Measurements from ENCODE around the gene DNPH1. TPM values are rescaled to one million over a fixed set of nuclear protein-coding genes. Genes with fewer than 3 reads are reported as not detected.

The DNPH1 gene
- total and polyA plus RNA-seq, 9 of the 15 experiments (the other 6 are each of a cell fraction or from before 2014, with no cell fraction given): 7.3 to 300 (median 68.7) TPM

DNA sequence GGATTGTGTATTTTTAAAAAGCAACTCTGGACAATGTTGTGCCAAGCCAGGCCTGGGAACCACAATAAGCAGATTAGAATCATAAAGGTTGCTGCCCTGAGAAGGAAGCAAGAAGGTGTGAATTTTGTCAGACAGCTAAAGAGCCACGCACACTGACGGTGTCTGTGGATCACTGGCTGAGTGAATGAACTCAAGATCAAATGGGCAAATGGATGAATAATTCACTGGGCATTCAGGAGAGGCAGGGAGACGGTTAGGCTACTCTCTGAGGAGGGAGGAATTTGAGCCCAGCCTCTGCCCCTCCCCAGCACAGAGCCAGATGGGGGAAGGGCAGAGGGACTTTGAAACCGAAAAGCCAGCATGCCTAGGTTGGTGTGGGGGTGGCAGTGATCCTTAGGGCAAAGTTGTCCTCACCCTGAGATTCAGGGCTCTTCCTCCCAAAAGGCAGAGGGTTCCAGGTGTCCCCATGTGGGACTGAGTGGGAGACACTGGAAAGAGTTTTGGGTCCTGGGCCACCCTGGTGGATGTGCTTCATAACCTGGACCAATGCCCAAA, 49.3 kb upstream of the DNPH1 start (continued):
- TF ChIP-seq, protein P1, sequence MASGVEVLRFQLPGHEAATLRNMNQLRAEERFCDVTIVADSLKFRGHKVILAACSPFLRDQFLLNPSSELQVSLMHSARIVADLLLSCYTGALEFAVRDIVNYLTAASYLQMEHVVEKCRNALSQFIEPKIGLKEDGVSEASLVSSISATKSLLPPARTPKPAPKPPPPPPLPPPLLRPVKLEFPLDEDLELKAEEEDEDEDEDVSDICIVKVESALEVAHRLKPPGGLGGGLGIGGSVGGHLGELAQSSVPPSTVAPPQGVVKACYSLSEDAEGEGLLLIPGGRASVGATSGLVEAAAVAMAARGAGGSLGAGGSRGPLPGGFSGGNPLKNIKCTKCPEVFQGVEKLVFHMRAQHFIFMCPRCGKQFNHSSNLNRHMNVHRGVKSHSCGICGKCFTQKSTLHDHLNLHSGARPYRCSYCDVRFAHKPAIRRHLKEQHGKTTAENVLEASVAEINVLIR (CRISPR knock-in tag; IDR thresholded peaks at IDR 0.05): no peak
- no peak for TF ChIP-seq ZNF239 (CRISPR knock-in tag; IDR thresholded peaks at IDR 0.05)
- no peak for TF ChIP-seq TSC22D4 (tag; IDR thresholded peaks at IDR 0.05)

- Histone ChIP-seq H3K4me1 (replicated peaks in 1 of 2; ENCODE audit: control insufficient read depth in 2 of 2, insufficient read depth in 2 of 2, low read length in 2 of 2) (peaks cover 0 to 27% of the 10 kb centered on the region in 2 experiments; a peak in 2 of 5 replicates), H3K9me3 (replicated peaks; ENCODE audit: control insufficient read depth, insufficient read depth, low read depth, low read length) (no peaks in the 10 kb centered on the region), H3K9me1 (ENCODE audit: control insufficient read depth, insufficient read depth, low read length) (no peaks in the 10 kb centered on the region), H3K4me2 (ENCODE audit: insufficient read depth, low read length) (no peak overlapping the region), H4K20me1 (replicated peaks; ENCODE audit: control insufficient read depth, insufficient read depth, low read length) (no peaks in the 10 kb centered on the region), H3K4me3 (no peak overlapping the region), H2AFZ (ENCODE audit: low read depth, low read length) (no peak overlapping the region), H3K36me3 (ENCODE audit: control insufficient read depth, insufficient read depth, low read length) (no peaks in the 10 kb centered on the region), H3K9ac (ENCODE audit: insufficient read depth in 1 of 2, low read depth in 2 of 2, low read length in 2 of 2) (no peak overlapping the region), H3K27ac (ENCODE audit: extremely low read depth, low read depth, low read length) (no peak overlapping the region), H3K27me3 (ENCODE audit: control insufficient read depth in 2 of 2, insufficient read depth in 2 of 2, low read length in 2 of 2) (peaks cover 50 to 89% of the 10 kb centered on the region in 2 experiments), H3K79me2 (ENCODE audit: control insufficient read depth, insufficient read depth, low read length) (no peaks in the 10 kb centered on the region)
- intact Hi-C loops (cut with micrococcal nuclease): no loop called here
- TF ChIP-seq, protein P2, sequence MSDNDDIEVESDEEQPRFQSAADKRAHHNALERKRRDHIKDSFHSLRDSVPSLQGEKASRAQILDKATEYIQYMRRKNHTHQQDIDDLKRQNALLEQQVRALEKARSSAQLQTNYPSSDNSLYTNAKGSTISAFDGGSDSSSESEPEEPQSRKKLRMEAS (CRISPR knock-in tag; IDR thresholded peaks at IDR 0.05): 0 out of 2 replicates have a peak, but pooled peaks have one; percentile 14
- TF ChIP-seq, protein P3, sequence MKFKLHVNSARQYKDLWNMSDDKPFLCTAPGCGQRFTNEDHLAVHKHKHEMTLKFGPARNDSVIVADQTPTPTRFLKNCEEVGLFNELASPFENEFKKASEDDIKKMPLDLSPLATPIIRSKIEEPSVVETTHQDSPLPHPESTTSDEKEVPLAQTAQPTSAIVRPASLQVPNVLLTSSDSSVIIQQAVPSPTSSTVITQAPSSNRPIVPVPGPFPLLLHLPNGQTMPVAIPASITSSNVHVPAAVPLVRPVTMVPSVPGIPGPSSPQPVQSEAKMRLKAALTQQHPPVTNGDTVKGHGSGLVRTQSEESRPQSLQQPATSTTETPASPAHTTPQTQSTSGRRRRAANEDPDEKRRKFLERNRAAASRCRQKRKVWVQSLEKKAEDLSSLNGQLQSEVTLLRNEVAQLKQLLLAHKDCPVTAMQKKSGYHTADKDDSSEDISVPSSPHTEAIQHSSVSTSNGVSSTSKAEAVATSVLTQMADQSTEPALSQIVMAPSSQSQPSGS (CRISPR knock-in tag; IDR thresholded peaks at IDR 0.05): no peak
- TF ChIP-seq C11orf30 (IDR thresholded peaks at IDR 0.05; ENCODE audit: low read depth) (no peak), PHF20 (IDR thresholded peaks at IDR 0.05; ENCODE audit: partially characterized antibody) (no peak)
- POLR2A ChIA-PET: interaction anchor here (0.6 kb wide), 1 partner anchor 188 kb away, joined by 4 read pairs; no protein-coding TSS in a partner anchor
- BruUV-seq (replicated peaks): no TSS peak
- in situ Hi-C loops (cut with MboI): no loop called here
- DNase-seq (ENCODE audit: extremely low read depth in 1 of 4, low spot score in 3 of 4) (no peak), ATAC-seq (no peak), FAIRE-seq (no peak)
- WGBS (ENCODE audit: insufficient coverage, low coverage, missing lambda C conversion rate): 18% methylated on average over 13 of the region's 13 CpGs
- CTCF ChIA-PET (ENCODE audit: low intra/inter-chr PET ratio): no interaction called here
Measured at GRCh38 chr6:43277643-43278523, 48.6 kb upstream of the DNPH1 start.
